ENCODE measurements around the gene LAMA5.

The LAMA5 gene

DNA sequence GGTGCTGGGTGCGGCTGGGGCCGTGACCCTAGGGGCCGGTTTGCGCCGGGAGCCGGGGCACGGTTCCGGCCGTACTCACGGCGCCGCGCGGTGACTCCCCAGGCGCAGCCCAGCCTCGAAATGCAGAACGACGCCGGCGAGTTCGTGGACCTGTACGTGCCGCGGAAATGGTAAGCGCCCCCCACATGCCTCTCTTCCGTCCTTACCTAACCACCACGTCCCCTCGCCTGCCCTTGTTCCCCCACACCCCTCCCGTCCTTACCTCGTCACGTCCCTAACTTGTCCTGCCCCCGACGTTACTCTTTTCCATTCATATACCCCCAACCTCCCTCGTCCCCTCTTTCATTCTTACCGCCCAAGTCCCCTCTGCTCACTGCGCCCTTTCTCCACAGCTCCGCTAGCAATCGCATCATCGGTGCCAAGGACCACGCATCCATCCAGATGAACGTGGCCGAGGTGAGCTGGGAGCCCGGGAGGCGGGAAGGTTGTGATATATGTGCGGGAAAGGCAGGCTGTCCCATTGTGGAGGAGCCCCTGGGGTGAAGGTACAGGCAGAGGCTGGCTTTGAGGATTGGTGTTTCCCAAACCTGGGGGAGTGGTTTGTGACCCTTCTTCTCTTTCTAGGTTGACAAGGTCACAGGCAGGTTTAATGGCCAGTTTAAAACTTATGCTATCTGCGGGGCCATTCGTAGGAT is 20.3 kb upstream of the LAMA5 start:
- TF ChIP-seq, protein P1, sequence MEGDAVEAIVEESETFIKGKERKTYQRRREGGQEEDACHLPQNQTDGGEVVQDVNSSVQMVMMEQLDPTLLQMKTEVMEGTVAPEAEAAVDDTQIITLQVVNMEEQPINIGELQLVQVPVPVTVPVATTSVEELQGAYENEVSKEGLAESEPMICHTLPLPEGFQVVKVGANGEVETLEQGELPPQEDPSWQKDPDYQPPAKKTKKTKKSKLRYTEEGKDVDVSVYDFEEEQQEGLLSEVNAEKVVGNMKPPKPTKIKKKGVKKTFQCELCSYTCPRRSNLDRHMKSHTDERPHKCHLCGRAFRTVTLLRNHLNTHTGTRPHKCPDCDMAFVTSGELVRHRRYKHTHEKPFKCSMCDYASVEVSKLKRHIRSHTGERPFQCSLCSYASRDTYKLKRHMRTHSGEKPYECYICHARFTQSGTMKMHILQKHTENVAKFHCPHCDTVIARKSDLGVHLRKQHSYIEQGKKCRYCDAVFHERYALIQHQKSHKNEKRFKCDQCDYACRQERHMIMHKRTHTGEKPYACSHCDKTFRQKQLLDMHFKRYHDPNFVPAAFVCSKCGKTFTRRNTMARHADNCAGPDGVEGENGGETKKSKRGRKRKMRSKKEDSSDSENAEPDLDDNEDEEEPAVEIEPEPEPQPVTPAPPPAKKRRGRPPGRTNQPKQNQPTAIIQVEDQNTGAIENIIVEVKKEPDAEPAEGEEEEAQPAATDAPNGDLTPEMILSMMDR (IDR thresholded peaks at IDR 0.05; ENCODE audit: borderline replicate concordance, insufficient read depth, low read depth, low read length): no peak
- H3K4me3 ChIP-seq (ENCODE audit: low read depth, low read length): peak overlapping the region; percentile 68

DNA sequence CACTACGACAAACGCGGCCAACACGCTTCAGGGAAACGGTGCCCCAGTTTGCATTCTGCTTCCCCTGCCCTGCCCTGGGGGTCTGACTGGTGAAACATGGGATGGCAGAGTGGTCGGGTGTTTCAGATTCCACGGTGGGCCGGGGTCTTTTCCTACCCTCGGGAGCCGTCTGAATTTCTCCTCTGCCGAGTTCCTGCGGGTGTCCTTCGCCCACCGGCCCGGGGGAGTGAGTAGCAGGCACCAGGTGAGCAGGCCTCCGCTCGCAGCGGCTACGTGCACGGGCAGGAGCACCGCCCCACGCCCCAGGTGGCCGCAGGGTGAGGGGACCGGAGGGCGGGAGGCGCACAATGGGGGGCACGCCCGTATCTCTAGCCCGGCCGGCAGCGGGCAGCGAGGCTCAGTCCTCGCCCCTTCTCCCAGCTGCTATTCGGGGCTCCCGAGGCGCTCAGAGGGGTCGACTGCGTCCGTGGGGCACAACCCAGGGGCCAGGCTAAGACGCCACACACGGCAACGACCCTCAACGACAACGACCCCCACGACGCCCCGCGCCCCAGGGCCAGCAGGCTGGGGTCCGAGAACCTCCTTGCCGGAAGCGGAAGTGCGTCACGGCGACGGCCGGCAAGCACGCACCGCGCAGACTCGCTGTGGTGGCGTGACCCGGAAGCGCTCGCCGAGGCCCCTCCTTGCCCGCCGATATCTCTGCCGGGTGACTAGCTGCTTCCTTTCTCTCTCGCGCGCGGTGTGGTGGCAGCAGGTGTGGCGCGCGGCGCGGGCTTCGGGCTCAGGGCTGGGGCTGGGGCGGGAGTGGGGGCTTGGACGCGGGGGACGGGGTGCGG is 19.5 kb upstream of the LAMA5 start, which contains the start of gene RPS21:
Gene RPS21, plus strand, starts transcription at position 721 of the 836 bp plus-strand sequence. CDS start 236 bp downstream, outside the sequence.
- TF ChIP-seq, protein P1 (IDR thresholded peaks at IDR 0.05; ENCODE audit: borderline replicate concordance, insufficient read depth, low read depth, low read length): no peak
- peak within 1 kb of the TSS; percentile 68 for H3K4me3 ChIP-seq (ENCODE audit: low read depth, low read length)

DNA sequence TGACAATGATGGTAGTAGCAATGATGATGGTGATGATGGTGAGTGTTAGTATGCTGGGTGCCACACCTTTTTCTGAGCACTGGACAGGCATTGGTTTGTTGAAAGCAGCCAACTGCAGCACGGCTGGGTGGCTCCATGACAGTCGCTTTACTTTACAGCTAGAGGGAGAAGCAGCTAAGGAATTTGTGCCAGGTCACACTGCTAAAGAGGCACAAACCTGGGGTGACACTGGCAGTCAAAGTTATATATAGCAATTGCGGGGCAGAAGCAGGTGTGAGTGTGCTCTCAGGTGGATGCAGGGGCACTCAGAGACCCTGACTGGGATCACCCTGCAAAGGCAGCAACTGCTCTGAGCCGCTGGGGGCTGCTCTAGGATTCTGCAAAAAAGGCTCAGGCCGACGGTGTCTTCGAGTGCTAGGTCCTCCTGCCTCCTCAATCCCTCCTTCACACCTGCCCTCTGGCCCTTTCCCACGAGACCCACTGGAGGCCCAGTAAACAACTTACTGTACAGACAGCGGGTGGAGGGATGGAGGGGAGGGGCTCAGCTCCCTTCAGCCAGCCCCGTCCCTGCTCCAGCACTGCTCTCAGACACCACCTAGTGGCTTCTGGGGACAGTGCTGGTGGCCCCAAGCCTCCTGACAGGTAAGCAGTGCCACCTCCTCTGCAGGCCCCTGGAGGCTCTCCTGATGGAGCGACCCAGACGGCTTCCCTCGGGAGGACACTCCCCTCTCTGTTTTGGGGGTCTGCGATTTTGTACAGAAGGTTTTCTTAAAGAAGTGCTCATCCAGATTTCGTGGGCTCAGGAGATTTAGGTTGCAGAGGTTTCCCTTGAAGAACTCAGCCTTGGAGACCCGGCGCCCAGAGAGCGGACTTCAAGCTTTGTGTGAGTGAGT is 15.4 kb upstream of the LAMA5 start:
- no peak overlapping the region for H3K4me3 ChIP-seq (ENCODE audit: low read depth, low read length)
- TF ChIP-seq, protein P1 (IDR thresholded peaks at IDR 0.05; ENCODE audit: borderline replicate concordance, insufficient read depth, low read depth, low read length): peak; percentile 98

DNA sequence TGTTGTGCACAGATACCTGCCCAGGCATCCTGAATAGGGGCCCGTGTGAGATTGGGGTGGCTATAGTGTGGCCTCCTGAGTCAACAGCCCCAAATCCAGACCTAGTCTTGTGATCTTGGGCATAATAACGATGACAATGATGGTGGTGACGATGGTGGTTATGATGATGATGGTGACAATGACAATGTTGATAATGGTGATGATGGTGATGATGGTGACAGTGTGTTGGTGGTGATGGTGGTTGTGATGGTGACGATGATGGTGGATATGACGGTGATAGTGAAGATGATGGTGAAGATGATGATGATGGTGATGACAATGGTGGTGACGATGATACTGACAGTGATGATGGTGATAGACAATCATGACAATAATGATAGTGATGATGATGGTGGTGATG is 14.7 kb upstream of the LAMA5 start:
- no peak overlapping the region for H3K4me3 ChIP-seq (ENCODE audit: low read depth, low read length)
- TF ChIP-seq, protein P1 (IDR thresholded peaks at IDR 0.05; ENCODE audit: borderline replicate concordance, insufficient read depth, low read depth, low read length): no peak

DNA sequence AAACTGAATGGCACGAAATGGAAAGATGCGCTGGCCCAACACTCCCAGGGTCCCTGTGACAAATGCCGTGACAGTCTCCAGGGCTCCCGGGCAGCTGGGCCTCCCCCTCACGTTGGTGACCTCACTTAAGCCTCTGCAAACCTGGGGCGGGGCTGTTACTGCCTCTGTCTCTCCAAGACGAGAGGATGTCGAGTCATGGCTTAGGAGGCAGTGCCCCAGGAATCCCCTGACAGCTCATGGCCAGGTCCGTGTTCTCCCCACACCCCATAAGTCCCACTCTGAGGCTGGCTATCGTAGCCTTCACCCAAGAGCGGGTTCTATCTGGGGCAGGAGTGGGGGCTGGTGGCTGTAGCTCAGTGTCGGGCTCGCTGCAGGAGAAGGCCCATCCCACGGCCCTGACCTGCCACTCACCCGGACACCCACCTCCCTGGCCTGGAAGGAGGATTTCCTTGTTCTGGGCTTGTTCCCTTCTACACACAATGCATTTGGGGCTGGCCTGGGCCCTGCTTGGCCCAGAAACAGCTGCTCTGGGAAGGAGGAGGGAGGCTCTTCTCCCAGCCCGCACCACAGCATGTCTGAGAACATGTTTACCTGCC is 14.2 kb upstream of the LAMA5 start:
- H3K4me3 ChIP-seq (ENCODE audit: low read depth, low read length): no peak overlapping the region
- TF ChIP-seq, protein P1 (IDR thresholded peaks at IDR 0.05; ENCODE audit: borderline replicate concordance, insufficient read depth, low read depth, low read length): no peak

DNA sequence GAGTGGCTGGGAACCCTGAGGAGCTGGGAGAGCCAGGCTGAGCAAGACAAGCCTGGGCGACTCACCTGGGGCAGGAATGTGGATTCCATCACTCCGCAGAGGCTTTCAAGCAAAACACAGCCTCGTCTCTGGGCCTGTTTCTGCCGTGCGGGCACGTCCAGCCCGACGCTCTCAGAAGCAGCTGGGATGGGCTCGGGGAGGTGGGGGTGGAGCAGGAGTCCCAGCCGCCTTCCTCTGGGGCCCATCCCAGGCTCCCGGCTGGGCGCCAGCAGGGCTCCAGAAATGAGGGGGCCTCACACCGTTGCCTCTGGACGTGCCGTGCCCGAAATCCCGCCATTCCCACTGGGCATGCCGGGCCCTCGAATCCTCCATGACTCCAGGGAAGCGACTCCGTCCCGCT is 11.1 kb upstream of the LAMA5 start:
- H3K4me3 ChIP-seq (ENCODE audit: low read depth, low read length): no peak overlapping the region
- TF ChIP-seq, protein P1 (IDR thresholded peaks at IDR 0.05; ENCODE audit: borderline replicate concordance, insufficient read depth, low read depth, low read length): no peak
